ENCODE data around the gene ZNF341. TPM values are rescaled to one million over a fixed set of nuclear protein-coding genes. Genes with fewer than 3 reads are reported as not detected.

Gene ZNF341
- total RNA-seq, 1 experiment from 2014 or later, result 7.7 TPM

DNA sequence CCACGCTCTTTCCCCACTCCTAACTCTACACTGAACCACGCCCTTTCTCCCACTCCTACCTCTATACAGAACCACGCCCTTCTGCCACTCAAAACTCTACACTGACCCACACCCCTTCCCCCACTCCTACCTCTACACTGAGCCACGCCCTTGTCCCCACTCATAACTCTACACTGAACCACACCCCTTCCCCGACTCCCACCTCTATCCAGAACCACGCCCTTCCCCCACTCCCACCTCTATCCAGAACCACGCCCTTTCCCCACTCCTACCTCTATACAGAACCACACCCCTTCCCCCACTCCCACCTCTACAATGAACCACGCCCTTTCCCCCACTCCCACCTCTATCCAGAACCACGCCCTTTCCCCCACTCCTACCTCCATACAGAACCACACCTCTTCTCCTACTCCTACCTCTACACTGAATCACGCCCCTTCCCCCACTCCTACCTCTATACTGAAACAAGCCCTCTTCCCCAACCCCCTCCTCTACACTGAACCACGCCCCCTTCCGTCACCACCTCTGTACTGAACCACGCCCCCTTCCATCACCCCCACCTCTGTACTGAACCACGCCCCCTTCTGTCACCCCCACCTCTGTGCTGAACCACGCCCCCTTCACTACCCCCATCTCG is 21.8 kb upstream of the ZNF341 start:
- H3K4me3 ChIP-seq (ENCODE audit: low read depth in 2 of 2, low read length in 2 of 2), result no peak overlapping the region
- no TSS peak for BruUV-seq (replicated peaks)
- no peak for DNase-seq (ENCODE audit: low read depth, low spot score)
- H3K4me1 ChIP-seq (ENCODE audit: control insufficient read depth, insufficient read depth, low read length), result no peaks in the 10 kb centered on the region
- TF ChIP-seq POLR2AphosphoS5 (IDR thresholded peaks at IDR 0.05; ENCODE audit: low read depth, low read length), result no peak
- no peak for TF ChIP-seq SIN3A (IDR thresholded peaks at IDR 0.05; ENCODE audit: borderline replicate concordance, insufficient read depth, low read depth, low read length)
- TF ChIP-seq, protein P1, sequence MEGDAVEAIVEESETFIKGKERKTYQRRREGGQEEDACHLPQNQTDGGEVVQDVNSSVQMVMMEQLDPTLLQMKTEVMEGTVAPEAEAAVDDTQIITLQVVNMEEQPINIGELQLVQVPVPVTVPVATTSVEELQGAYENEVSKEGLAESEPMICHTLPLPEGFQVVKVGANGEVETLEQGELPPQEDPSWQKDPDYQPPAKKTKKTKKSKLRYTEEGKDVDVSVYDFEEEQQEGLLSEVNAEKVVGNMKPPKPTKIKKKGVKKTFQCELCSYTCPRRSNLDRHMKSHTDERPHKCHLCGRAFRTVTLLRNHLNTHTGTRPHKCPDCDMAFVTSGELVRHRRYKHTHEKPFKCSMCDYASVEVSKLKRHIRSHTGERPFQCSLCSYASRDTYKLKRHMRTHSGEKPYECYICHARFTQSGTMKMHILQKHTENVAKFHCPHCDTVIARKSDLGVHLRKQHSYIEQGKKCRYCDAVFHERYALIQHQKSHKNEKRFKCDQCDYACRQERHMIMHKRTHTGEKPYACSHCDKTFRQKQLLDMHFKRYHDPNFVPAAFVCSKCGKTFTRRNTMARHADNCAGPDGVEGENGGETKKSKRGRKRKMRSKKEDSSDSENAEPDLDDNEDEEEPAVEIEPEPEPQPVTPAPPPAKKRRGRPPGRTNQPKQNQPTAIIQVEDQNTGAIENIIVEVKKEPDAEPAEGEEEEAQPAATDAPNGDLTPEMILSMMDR (IDR thresholded peaks at IDR 0.05), result no peak
- no peak for TF ChIP-seq REST (IDR thresholded peaks at IDR 0.05; ENCODE audit: insufficient read depth in 1 of 2, low read depth in 2 of 2, low read length in 1 of 2)
- TF ChIP-seq TCF7L2 (IDR thresholded peaks at IDR 0.05; ENCODE audit: low read depth, low read length), result no peak
- no peaks in the 10 kb centered on the region for H3K36me3 ChIP-seq (ENCODE audit: control insufficient read depth, insufficient read depth, low read length)
- intact Hi-C loops (cut with micrococcal nuclease; ENCODE audit: unreplicated experiment), result no loop called here
- CTCF ChIA-PET, result no interaction called here
- ATAC-seq, result no peak
- in situ Hi-C loops (cut with HindIII; ENCODE audit: low pct_unique_long_range_greater_than_20kb, low sequenced_read_pairs), result no loop called here
- H3K27ac ChIP-seq (ENCODE audit: low read length), result no peak overlapping the region
- no peaks in the 10 kb centered on the region for H3K9me3 ChIP-seq (ENCODE audit: control insufficient read depth, insufficient read depth, low read depth, low read length)
- POLR2A ChIA-PET, result interaction anchor here (0.6 kb wide), 1 partner anchor 159 kb away, joined by 8 read pairs; no protein-coding TSS in a partner anchor
- no peaks in the 10 kb centered on the region for H3K27me3 ChIP-seq (ENCODE audit: control insufficient read depth, insufficient read depth, low read length)

GRCh38 chr20:33710681-33711445 is 20.9 kb upstream of the ZNF341 start:
- Histone ChIP-seq H3K4me3 (ENCODE audit: low read depth in 2 of 2, low read length in 2 of 2) (no peak overlapping the region), H3K4me1 (ENCODE audit: control insufficient read depth, insufficient read depth, low read length) (no peaks in the 10 kb centered on the region), H3K27me3 (ENCODE audit: control insufficient read depth, insufficient read depth, low read length) (no peaks in the 10 kb centered on the region), H3K36me3 (ENCODE audit: control insufficient read depth, insufficient read depth, low read length) (no peaks in the 10 kb centered on the region), H3K9me3 (ENCODE audit: control insufficient read depth, insufficient read depth, low read depth, low read length) (no peaks in the 10 kb centered on the region), H3K27ac (ENCODE audit: low read length) (no peak overlapping the region)
- in situ Hi-C loops (cut with HindIII; ENCODE audit: low pct_unique_long_range_greater_than_20kb, low sequenced_read_pairs) (no loop called here), intact Hi-C loops (cut with micrococcal nuclease; ENCODE audit: unreplicated experiment) (no loop called here)
- POLR2A ChIA-PET, result no interaction called here
- TF ChIP-seq POLR2AphosphoS5 (IDR thresholded peaks at IDR 0.05; ENCODE audit: low read depth, low read length), result no peak
- no peak for TF ChIP-seq REST (IDR thresholded peaks at IDR 0.05; ENCODE audit: insufficient read depth in 1 of 2, low read depth in 2 of 2, low read length in 1 of 2)
- no peak for TF ChIP-seq TCF7L2 (IDR thresholded peaks at IDR 0.05; ENCODE audit: low read depth, low read length)
- TF ChIP-seq, protein P1 (IDR thresholded peaks at IDR 0.05), result no peak
- TF ChIP-seq SIN3A (IDR thresholded peaks at IDR 0.05; ENCODE audit: borderline replicate concordance, insufficient read depth, low read depth, low read length), result no peak
- no peak for DNase-seq (ENCODE audit: low read depth, low spot score)
- BruUV-seq (replicated peaks), result no TSS peak
- ATAC-seq, result no peak
- CTCF ChIA-PET, result no interaction called here
